GM12891 (cell line): ENCODE results near the gene STXBP4.

Experiments
- PAX5 ChIP-seq: IDR thresholded peaks from 2 replicates; pipeline ENCODE4 v1.6.1; 2011; ENCODE audit warnings: low read length, moderate library complexity, mild to moderate bottlenecking; ENCODE audit not compliant: insufficient read depth, severe bottlenecking
- POLR2A ChIP-seq: IDR thresholded peaks from 2 replicates; pipeline ENCODE4 v1.6.1; 2011; ENCODE audit warnings: low read depth, low read length, control low read depth
- POLR2AphosphoS5 ChIP-seq: IDR thresholded peaks from 2 replicates; pipeline ENCODE4 v1.6.1; 2011; ENCODE audit warnings: low read depth, low read length, control low read depth
- POU2F2 ChIP-seq: IDR thresholded peaks from 2 replicates; pipeline ENCODE4 v1.6.1; 2011; ENCODE audit warnings: low read depth, mild to moderate bottlenecking, control low read depth, low read length, moderate library complexity
- SPI1 ChIP-seq: IDR thresholded peaks from 2 replicates; pipeline ENCODE4 v1.6.1; 2011; ENCODE audit warnings: low read depth, low read length, control low read depth
- TAF1 ChIP-seq: IDR thresholded peaks from 2 replicates; pipeline ENCODE4 v1.6.1; 2011; ENCODE audit warnings: low read depth, low read length, control low read depth

- TF ChIP-seq PAX5 (no peak), POLR2A (no peak), TAF1 (no peak), POLR2AphosphoS5 (no peak), POU2F2 (no peak), SPI1 (no peak)
Measured at GRCh38 chr17:54924405-54924804, 44.2 kb upstream of the STXBP4 start.
